HTERT RPE-1 (cell line): Measurements from ENCODE around the gene OR5A2.
"Not testable (repeated sequence)": the region's sequence is repeated elsewhere in the genome, so short reads cannot be mapped to it uniquely, and the experiment has no call there.

Experiments
- in situ Hi-C: fragments of 300-500 bp; cut with MboI; formaldehyde crosslinking; loops from 4 replicates; pipeline ENCODE4 v1.14.3; 2020; ENCODE audit warnings: low sequenced_read_pairs

Gene OR5A2

GRCh38 chr11:59426361-59427067 lies at the start of gene OR5A2:
Gene OR5A2 (minus strand): TSS chr11:59426413. CDS start chr11:59422953, 3,460 bp downstream.
- in situ Hi-C loops, result no loop called here

- in situ Hi-C loops, result no loop called here
These were observed 49.0 kb upstream of the OR5A2 start for GRCh38 chr11:59475176-59475575.

GRCh38 chr11:59473015-59473414 lies 46.8 kb upstream of the OR5A2 start, which contains the start of gene OR4D10:
Gene OR4D10 (plus strand): TSS chr11:59473315. CDS start chr11:59477430, 4,115 bp downstream.
- in situ Hi-C loops, result no loop called here

GRCh38 chr11:59463190-59463641 lies 37.0 kb upstream of the OR5A2 start:
- in situ Hi-C loops, result no loop called here

- in situ Hi-C loops, result no loop called here
These were observed 33.7 kb upstream of the OR5A2 start for GRCh38 chr11:59459916-59460315.

GRCh38 chr11:59456661-59457060 lies 30.4 kb upstream of the OR5A2 start, which contains the start of gene OR4D6:
Gene OR4D6 (plus strand): TSS chr11:59456961. CDS start chr11:59456961, 0 bp downstream.
- in situ Hi-C loops, result no loop called here

GRCh38 chr11:59448484-59448883 lies 22.3 kb upstream of the OR5A2 start:
- in situ Hi-C loops, result no loop called here

GRCh38 chr11:59445624-59446023 lies 19.4 kb upstream of the OR5A2 start:
- in situ Hi-C loops, result not testable (repeated sequence)

GRCh38 chr11:59437770-59438169 lies 11.6 kb upstream of the OR5A2 start:
- in situ Hi-C loops, result no loop called here

- in situ Hi-C loops, result no loop called here
These were observed 10.0 kb upstream of the OR5A2 start, which contains the start of gene OR5A1 for GRCh38 chr11:59436169-59436568. Gene OR5A1 (plus strand): TSS chr11:59436469. CDS start chr11:59443169, 6,700 bp downstream.

- in situ Hi-C loops, result no loop called here
These were observed 3.8 kb upstream of the OR5A2 start for GRCh38 chr11:59429924-59430516.

- in situ Hi-C loops, result no loop called here
These were observed 812 bp upstream of the OR5A2 start for GRCh38 chr11:59427068-59427382.

GRCh38 chr11:59425131-59425530 lies 1.1 kb downstream of the OR5A2 start:
- in situ Hi-C loops, result no loop called here

- in situ Hi-C loops, result no loop called here
These were observed 2.4 kb downstream of the OR5A2 start for GRCh38 chr11:59423835-59424234.

GRCh38 chr11:59418156-59418555 lies 8.1 kb downstream of the OR5A2 start:
- in situ Hi-C loops, result no loop called here

- in situ Hi-C loops, result no loop called here
These were observed 9.2 kb downstream of the OR5A2 start for GRCh38 chr11:59417023-59417422.

- in situ Hi-C loops, result no loop called here
These were observed 9.6 kb downstream of the OR5A2 start for GRCh38 chr11:59416613-59417012.

- in situ Hi-C loops, result no loop called here
These were observed 11.1 kb downstream of the OR5A2 start for GRCh38 chr11:59415111-59415510.

GRCh38 chr11:59413646-59414045 lies 12.6 kb downstream of the OR5A2 start:
- in situ Hi-C loops, result no loop called here

GRCh38 chr11:59403546-59403945 lies 22.7 kb downstream of the OR5A2 start:
- in situ Hi-C loops, result no loop called here

- in situ Hi-C loops, result no loop called here
These were observed 25.0 kb downstream of the OR5A2 start for GRCh38 chr11:59401262-59401552.

- in situ Hi-C loops, result no loop called here
These were observed 25.6 kb downstream of the OR5A2 start for GRCh38 chr11:59400461-59401261.
